Renal pelvis (tissue), 12 donors: ENCODE data around the gene GPX4. TPM values are rescaled to one million over a fixed set of nuclear protein-coding genes. Genes with fewer than 3 reads are reported as not detected.
A peak's percentile ranks its signal among the peaks of the same experiment; 100 is the strongest.

ENCODE experiments used
- DNase-seq: peaks from one replicate; pipeline ENCODE4 v3.0.0-alpha.2; 2013
- long read RNA-seq, 16 experiments: transcript quantifications; one replicate each; lab custom pipeline, GENCODE V29; 2026
- polyA plus RNA-seq, 3 donors: library from polyadenylated mRNA; unstranded; fragments of 120-200 nt; gene quantifications; one replicate each; pipeline ENCODE4 v1.2.1, GENCODE V29; 2013; ENCODE audit not compliant: insufficient read length in 3 of 3

GPX4 gene
- 100 to 1,000 TPM; 246 to 301 (median 294) TPM for polyA plus RNA-seq
- long read RNA-seq, donor 1, transcript GPX4-204 (6 exons, 536 nt), result minor isoform, 8 of 276 reads
- long read RNA-seq, donor 1, transcript GPX4-201 (7 exons, 919 nt), result major isoform, 157 of 276 reads
- long read RNA-seq, donor 1, partial matches to known transcripts, result 5 of 276 reads
- long read RNA-seq, donor 1, other reads (novel, unspliced or antisense), result 105 of 276 reads
- long read RNA-seq, donor 2, transcript GPX4-201 (7 exons, 919 nt), result major isoform, 212 of 341 reads
- long read RNA-seq, donor 2, transcript GPX4-204 (6 exons, 536 nt), result minor isoform, 9 of 341 reads
- long read RNA-seq, donor 2, partial matches to known transcripts, result 19 of 341 reads
- long read RNA-seq, donor 2, other reads (novel, unspliced or antisense), result 98 of 341 reads
- long read RNA-seq, donor 3, transcript GPX4-204 (6 exons, 536 nt), result minor isoform, 9 of 290 reads
- long read RNA-seq, donor 3, transcript GPX4-201 (7 exons, 919 nt), result major isoform, 180 of 290 reads
- long read RNA-seq, donor 3, partial matches to known transcripts, result 7 of 290 reads
- long read RNA-seq, donor 3, other reads (novel, unspliced or antisense), result 90 of 290 reads
- long read RNA-seq, donor 4, transcript GPX4-204 (6 exons, 536 nt), result minor isoform, 12 of 341 reads
- long read RNA-seq, donor 4, transcript GPX4-201 (7 exons, 919 nt), result major isoform, 208 of 341 reads
- long read RNA-seq, donor 4, partial matches to known transcripts, result 16 of 341 reads
- long read RNA-seq, donor 4, other reads (novel, unspliced or antisense), result 102 of 341 reads
- long read RNA-seq, donor 5, transcript GPX4-201 (7 exons, 919 nt), result major isoform, 83 of 135 reads
- long read RNA-seq, donor 5, transcript GPX4-204 (6 exons, 536 nt), result minor isoform, 5 of 135 reads
- long read RNA-seq, donor 5, partial matches to known transcripts, result 0 of 135 reads
- long read RNA-seq, donor 5, other reads (novel, unspliced or antisense), result 46 of 135 reads
- long read RNA-seq, donor 6, transcript GPX4-204 (6 exons, 536 nt), result minor isoform, 8 of 222 reads
- long read RNA-seq, donor 6, transcript GPX4-201 (7 exons, 919 nt), result major isoform, 150 of 222 reads
- long read RNA-seq, donor 6, partial matches to known transcripts, result 11 of 222 reads
- long read RNA-seq, donor 6, other reads (novel, unspliced or antisense), result 49 of 222 reads
- long read RNA-seq, donor 7, transcript GPX4-201 (7 exons, 919 nt), result major isoform, 179 of 341 reads
- long read RNA-seq, donor 7, transcript GPX4-204 (6 exons, 536 nt), result minor isoform, 15 of 341 reads
- long read RNA-seq, donor 7, partial matches to known transcripts, result 39 of 341 reads
- long read RNA-seq, donor 7, other reads (novel, unspliced or antisense), result 103 of 341 reads
- long read RNA-seq, donor 8, transcript GPX4-201 (7 exons, 919 nt), result major isoform, 44 of 75 reads
- long read RNA-seq, donor 8, partial matches to known transcripts, result 0 of 75 reads
- long read RNA-seq, donor 8, other reads (novel, unspliced or antisense), result 28 of 75 reads
- long read RNA-seq, donor 9, transcript GPX4-201 (7 exons, 919 nt), result major isoform, 190 of 316 reads
- long read RNA-seq, donor 9, transcript GPX4-204 (6 exons, 536 nt), result minor isoform, 11 of 316 reads
- long read RNA-seq, donor 9, partial matches to known transcripts, result 24 of 316 reads
- long read RNA-seq, donor 9, other reads (novel, unspliced or antisense), result 87 of 316 reads
- long read RNA-seq, donor 10, transcript GPX4-201 (7 exons, 919 nt), result major isoform, 158 of 265 reads
- long read RNA-seq, donor 10, transcript GPX4-204 (6 exons, 536 nt), result minor isoform, 10 of 265 reads
- long read RNA-seq, donor 10, partial matches to known transcripts, result 18 of 265 reads
- long read RNA-seq, donor 10, other reads (novel, unspliced or antisense), result 77 of 265 reads
- long read RNA-seq, donor 11, transcript GPX4-204 (6 exons, 536 nt), result minor isoform, 5 of 161 reads
- long read RNA-seq, donor 11, transcript GPX4-201 (7 exons, 919 nt), result major isoform, 93 of 161 reads
- long read RNA-seq, donor 11, partial matches to known transcripts, result 19 of 161 reads
- long read RNA-seq, donor 11, other reads (novel, unspliced or antisense), result 44 of 161 reads
- long read RNA-seq, donor 12, transcript GPX4-204 (6 exons, 536 nt), result minor isoform, 11 of 317 reads
- long read RNA-seq, donor 12, transcript GPX4-201 (7 exons, 919 nt), result major isoform, 185 of 317 reads
- long read RNA-seq, donor 12, partial matches to known transcripts, result 20 of 317 reads
- long read RNA-seq, donor 12, other reads (novel, unspliced or antisense), result 97 of 317 reads
- long read RNA-seq, donor 13, transcript GPX4-201 (7 exons, 919 nt), result major isoform, 57 of 109 reads
- long read RNA-seq, donor 13, transcript GPX4-204 (6 exons, 536 nt), result minor isoform, 7 of 109 reads
- long read RNA-seq, donor 13, partial matches to known transcripts, result 5 of 109 reads
- long read RNA-seq, donor 13, other reads (novel, unspliced or antisense), result 35 of 109 reads
- long read RNA-seq, donor 14, result 0 reads
- long read RNA-seq, donor 15, result 0 reads
- long read RNA-seq, donor 16, transcript GPX4-201 (7 exons, 919 nt), result major isoform, 190 of 297 reads
- long read RNA-seq, donor 16, transcript GPX4-204 (6 exons, 536 nt), result minor isoform, 10 of 297 reads
- long read RNA-seq, donor 16, partial matches to known transcripts, result 35 of 297 reads
- long read RNA-seq, donor 16, other reads (novel, unspliced or antisense), result 59 of 297 reads

GRCh38 chr19:1103708-1104310 lies at the start of gene GPX4:
Gene GPX4 (plus strand): TSS chr19:1103994. CDS start chr19:1104044, 50 bp downstream.
- peak; percentile 100 for DNase-seq

DNA sequence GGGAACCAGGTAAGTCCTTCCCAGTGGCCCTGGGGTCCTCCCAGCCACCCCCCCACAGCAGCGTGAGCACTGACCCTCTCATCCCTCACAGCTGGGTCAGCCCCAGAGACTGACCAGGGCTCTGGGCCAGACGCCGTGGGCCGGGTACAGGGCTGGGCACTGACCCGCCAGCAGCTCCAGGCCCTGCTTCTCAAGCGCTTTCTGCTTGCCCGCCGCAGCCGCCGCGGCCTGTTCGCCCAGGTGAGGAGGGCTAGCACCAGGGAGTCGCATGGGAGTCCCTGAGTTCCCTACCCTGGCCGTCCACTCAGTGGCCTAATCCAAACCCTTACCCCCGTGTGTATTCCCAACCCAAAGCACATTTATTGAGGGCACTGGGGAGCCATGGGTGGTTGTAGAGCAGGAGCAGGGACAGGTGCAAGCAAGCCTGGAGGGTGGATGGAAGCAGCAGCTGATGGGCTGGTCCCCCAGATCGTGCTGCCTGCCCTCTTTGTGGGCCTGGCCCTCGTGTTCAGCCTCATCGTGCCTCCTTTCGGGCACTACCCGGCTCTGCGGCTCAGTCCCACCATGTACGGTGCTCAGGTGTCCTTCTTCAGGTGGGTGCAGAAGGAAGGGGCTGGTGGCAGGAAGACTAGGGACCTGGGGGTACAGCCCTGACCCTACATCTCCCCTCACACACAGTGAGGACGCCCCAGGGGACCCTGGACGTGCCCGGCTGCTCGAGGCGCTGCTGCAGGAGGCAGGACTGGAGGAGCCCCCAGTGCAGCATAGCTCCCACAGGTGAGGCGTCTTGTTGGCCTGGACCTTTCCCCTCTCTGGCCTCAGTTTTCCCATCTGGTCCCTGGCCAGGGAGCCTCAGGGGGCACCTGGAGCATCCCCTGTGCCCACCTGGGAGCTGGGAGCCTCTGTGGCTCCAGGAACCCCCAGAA lies 49.4 kb upstream of the GPX4 start:
- no peak for DNase-seq

DNA sequence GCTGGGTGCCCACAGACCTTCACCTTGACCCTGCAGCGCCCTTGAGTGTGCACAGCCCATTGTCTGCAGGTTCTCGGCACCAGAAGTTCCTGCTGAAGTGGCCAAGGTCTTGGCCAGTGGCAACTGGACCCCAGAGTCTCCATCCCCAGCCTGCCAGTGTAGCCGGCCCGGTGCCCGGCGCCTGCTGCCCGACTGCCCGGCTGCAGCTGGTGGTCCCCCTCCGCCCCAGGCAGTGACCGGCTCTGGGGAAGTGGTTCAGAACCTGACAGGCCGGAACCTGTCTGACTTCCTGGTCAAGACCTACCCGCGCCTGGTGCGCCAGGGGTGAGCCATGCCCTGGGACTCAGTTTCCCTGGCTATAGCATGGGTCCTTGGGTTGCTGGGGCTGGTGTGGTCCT lies 48.8 kb upstream of the GPX4 start:
- DNase-seq, result no peak

GRCh38 chr19:1055886-1056620 lies 47.7 kb upstream of the GPX4 start:
- no peak for DNase-seq

DNA sequence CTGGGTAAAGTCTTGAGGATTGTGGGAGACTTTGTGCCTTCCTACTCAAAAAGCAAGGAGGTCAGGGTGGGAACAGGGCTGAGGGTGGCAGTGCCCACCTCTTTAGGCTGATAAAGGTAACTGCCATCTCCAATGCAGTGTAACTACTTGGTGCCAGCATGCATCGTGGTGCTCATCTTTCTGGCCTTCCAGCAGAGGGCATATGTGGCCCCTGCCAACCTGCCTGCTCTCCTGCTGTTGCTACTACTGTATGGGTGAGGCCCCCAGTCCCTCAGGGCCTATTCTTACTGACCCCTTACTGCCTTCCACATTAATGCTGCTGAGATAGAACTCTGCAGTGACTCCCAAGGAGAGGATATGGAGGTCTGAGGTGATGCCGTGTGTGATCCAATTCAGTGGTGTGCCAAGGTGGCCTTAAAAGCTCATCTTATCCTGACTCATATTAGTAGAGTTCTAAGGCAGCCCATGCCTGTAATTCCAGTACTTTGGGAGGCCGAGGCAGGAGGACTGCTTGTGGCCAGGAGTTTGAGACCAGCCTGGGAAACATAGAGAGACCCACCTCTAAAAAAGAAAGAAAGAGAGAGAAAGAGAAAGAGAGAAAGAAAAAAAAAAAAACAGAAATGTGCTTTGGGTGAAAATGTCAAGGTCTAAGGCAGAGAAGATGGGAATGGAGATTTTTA lies 46.5 kb upstream of the GPX4 start:
- DNase-seq, result no peak

GRCh38 chr19:1058112-1058511 lies 45.7 kb upstream of the GPX4 start:
- no peak for DNase-seq

DNA sequence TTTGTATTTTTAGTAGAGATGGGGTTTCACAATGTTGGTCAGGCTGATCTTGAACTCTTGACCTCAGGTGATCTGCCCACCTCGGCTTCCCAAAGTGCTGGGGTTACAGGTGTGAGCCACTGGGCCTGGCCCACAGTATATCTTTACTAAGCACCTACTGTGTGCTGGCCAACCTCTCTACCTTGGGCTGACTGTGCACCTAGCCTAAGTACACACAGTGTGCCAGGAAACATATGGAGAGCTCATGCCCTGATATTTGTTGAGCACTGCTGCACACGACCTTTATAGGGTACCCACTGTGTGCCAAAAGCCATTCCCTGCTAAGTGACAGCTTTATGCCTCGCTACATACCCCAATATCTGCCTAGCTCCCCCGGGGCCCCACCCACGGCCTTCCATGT lies 43.1 kb upstream of the GPX4 start:
- DNase-seq, result no peak

GRCh38 chr19:1061987-1062386 lies 41.8 kb upstream of the GPX4 start:
- no peak for DNase-seq

DNA sequence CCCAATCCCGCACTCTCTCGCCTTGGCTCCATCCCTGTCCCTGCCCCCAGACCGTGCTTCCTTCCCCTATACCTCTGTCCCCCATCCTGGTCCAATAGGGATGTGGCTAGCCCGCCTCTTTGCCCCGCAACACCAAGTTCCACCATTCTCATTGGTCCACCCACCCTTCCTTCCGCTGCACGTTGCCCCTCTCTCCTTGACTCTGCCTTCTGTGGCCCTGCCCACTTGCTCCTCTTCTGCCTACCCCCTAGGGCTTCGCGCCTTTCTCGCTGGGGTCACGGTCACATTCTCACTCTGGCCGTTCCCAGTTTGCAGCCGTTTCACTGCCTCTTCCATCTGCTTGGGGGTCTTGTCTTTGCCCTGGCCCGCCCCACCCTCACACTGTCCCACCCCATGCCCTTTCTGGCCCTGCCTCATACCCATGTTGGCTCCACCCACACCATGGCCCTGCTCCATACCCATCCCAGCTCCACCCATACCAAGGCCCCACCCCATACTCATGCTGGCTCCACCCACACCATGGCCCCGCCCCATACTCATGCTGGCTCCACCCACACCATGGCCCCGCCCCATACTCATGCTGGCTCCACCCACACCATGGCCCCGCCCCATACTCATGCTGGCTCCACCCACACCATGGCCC lies 41.3 kb upstream of the GPX4 start:
- no peak for DNase-seq

- DNase-seq, result no peak
These were observed 40.5 kb upstream of the GPX4 start for GRCh38 chr19:1063030-1063908.

DNA sequence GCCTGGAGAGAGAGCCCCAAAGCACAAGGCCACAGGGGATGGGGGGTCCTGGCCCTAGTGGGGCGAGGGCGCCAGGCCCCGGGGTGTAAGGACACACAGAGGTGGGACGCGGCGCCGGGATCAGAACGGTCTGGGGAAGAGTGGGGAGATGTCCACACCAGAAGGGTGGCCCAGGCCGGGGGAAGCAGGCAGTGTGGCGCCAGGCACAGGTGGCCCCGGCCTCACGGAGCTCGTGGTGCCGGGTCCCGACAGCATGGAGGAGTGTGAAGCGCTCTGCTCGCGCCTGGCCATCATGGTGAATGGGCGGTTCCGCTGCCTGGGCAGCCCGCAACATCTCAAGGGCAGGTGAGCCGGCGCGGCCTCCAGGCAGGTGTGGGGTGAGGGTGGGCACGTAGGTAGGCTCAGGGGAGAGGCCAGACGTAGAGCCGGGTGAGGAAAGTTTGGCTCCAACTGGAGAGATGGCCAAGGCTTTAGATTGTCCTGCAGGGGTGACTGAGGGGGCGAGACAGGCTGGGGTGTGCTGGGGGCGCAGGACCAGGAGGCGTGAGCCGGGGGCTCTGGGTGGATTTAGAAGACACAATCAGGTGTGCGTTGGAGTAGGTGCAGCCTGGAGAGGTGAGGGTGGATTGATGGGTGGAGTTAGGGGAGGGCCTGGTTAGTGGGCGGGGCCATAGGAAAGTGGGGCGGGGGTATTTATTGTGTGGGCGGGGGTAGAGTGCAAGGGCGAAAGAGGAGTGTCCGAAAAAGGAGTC lies 39.7 kb upstream of the GPX4 start:
- no peak for DNase-seq

- no peak for DNase-seq
These were observed 38.9 kb upstream of the GPX4 start for GRCh38 chr19:1064661-1065605.
